A673 (cell line): ENCODE data around the gene CFI. TPM values are rescaled to one million over a fixed set of nuclear protein-coding genes. Genes with fewer than 3 reads are reported as not detected.
A peak's percentile ranks its signal among the peaks of the same experiment; 100 is the strongest.

Experiments used
- BruUV-seq: library from RNA; stranded (reverse); fragments of 400-500 nt; replicated peaks from 2 replicates; lab custom pipeline; 2021; lab: Mats Ljungman, UMichigan
- CTCF ChIA-PET: fragments of 300-600 bp; sonication (Branson Sonifier 250); formaldehyde crosslinking; loops from one replicate; lab custom pipeline; 2022; ENCODE audit warnings: antibody characterized with exemption; lab: Charles Lee
- POLR2A ChIA-PET: fragments of 300-600 bp; sonication (Branson Sonifier 250); formaldehyde crosslinking; loops from one replicate; lab custom pipeline; 2022; ENCODE audit warnings: antibody characterized with exemption; ENCODE audit not compliant: low non-redundant PET; lab: Charles Lee
- DNase-seq: peaks from one replicate; pipeline ENCODE4 v3.0.0-alpha.2; 2015; ENCODE audit warnings: low spot score
- H3K27ac ChIP-seq: fragments of 200-600 bp; sonication (generic); 2 replicates; pipeline ENCODE4 v1.5.1; 2016; ENCODE audit warnings: mixed run types, low read depth, mild to moderate bottlenecking, mixed read lengths, antibody characterized with exemption, low read length; ENCODE audit not compliant: poor library complexity, severe bottlenecking
- H3K27me3 ChIP-seq: fragments of 200-600 bp; sonication (generic); replicated peaks from 2 replicates; pipeline ENCODE4 v1.6.1; 2017; ENCODE audit warnings: mixed run types, low read depth, mild to moderate bottlenecking, mixed read lengths, antibody characterized with exemption, low read length; ENCODE audit not compliant: insufficient read depth, poor library complexity
- H3K36me3 ChIP-seq: fragments of 200-600 bp; sonication (generic); 2 replicates; pipeline ENCODE4 v1.6.1; 2016; ENCODE audit warnings: mixed run types, mild to moderate bottlenecking, mixed read lengths, antibody characterized with exemption, low read length; ENCODE audit not compliant: insufficient read depth, poor library complexity, severe bottlenecking
- H3K4me1 ChIP-seq: fragments of 200-600 bp; sonication (generic); 2 replicates; pipeline ENCODE4 v1.6.1; 2017; ENCODE audit warnings: mixed run types, mild to moderate bottlenecking, mixed read lengths, antibody characterized with exemption, low read length; ENCODE audit not compliant: insufficient read depth, poor library complexity, severe bottlenecking
- H3K4me3 ChIP-seq: fragments of 200-600 bp; sonication (generic); 2 replicates; pipeline ENCODE4 v1.5.1; 2016; ENCODE audit warnings: low read depth, mixed run types, mild to moderate bottlenecking, mixed read lengths, low read length; ENCODE audit not compliant: poor library complexity, severe bottlenecking
- H3K9me3 ChIP-seq: fragments of 200-600 bp; sonication (generic); 2 replicates; pipeline ENCODE4 v1.6.1; 2016; ENCODE audit warnings: mixed run types, low read depth, mild to moderate bottlenecking, mixed read lengths, antibody characterized with exemption, low read length; ENCODE audit not compliant: poor library complexity, severe bottlenecking
- EZH2 ChIP-seq: fragments of 200-600 bp; sonication (generic); IDR thresholded peaks from 2 replicates; pipeline ENCODE4 v1.6.1; 2017; ENCODE audit warnings: borderline replicate concordance, low read depth, mild to moderate bottlenecking, mixed read lengths, antibody characterized with exemption, low read length; ENCODE audit not compliant: poor library complexity, severe bottlenecking
- intact Hi-C: fragments of 100-400 bp; cut with micrococcal nuclease; formaldehyde crosslinking; loops from one replicate; pipeline ENCODE4 v1.10.0; 2022; ENCODE audit not compliant: unreplicated experiment
- total RNA-seq: library from RNA; stranded (reverse); gene quantifications from 2 replicates; pipeline ENCODE4 v1.2.3, GENCODE V29; 2021
- TF ChIP-seq, protein P1 (sequence below): fragments of 300-800, 200-600 bp; sonication (generic); conservative IDR thresholded peaks from 2 replicates; pipeline ENCODE4 v1.5.1; 2017; ENCODE audit warnings: low read depth, mild to moderate bottlenecking, antibody characterized with exemption, low read length, moderate library complexity, mixed read lengths

The CFI gene
- total RNA-seq, 1 experiment from 2014 or later: 0.86 TPM

GRCh38 chr4:109803924-109804571 is 2.2 kb upstream of the CFI start:
- no TSS peak for BruUV-seq
- peak; percentile 83 for DNase-seq
- Histone ChIP-seq H3K27ac (no peak overlapping the region), H3K4me1 (peaks cover 3% of the 10 kb centered on the region), H3K4me3 (no peak overlapping the region), H3K36me3 (no peaks in the 10 kb centered on the region), H3K27me3 (no peaks in the 10 kb centered on the region), H3K9me3 (no peaks in the 10 kb centered on the region)
- CTCF ChIA-PET: interaction anchor here (0.6 to 1.7 kb wide), 9 partner anchors 11 to 395 kb away, joined by 3 to 12 read pairs (median 5); partner anchors contain the start of genes CASP6, GAR1 and SEC24B
- intact Hi-C loops: loop anchor here (2.0 to 5.0 kb wide), 3 partner anchors 101 to 381 kb away; partner anchors contain the start of gene CASP6
- POLR2A ChIA-PET: no interaction called here
- no peak for TF ChIP-seq EZH2
- TF ChIP-seq, protein P1, sequence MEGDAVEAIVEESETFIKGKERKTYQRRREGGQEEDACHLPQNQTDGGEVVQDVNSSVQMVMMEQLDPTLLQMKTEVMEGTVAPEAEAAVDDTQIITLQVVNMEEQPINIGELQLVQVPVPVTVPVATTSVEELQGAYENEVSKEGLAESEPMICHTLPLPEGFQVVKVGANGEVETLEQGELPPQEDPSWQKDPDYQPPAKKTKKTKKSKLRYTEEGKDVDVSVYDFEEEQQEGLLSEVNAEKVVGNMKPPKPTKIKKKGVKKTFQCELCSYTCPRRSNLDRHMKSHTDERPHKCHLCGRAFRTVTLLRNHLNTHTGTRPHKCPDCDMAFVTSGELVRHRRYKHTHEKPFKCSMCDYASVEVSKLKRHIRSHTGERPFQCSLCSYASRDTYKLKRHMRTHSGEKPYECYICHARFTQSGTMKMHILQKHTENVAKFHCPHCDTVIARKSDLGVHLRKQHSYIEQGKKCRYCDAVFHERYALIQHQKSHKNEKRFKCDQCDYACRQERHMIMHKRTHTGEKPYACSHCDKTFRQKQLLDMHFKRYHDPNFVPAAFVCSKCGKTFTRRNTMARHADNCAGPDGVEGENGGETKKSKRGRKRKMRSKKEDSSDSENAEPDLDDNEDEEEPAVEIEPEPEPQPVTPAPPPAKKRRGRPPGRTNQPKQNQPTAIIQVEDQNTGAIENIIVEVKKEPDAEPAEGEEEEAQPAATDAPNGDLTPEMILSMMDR: peak; percentile 74

- no peaks in the 10 kb centered on the region for H3K9me3 ChIP-seq
- H3K27me3 ChIP-seq: no peaks in the 10 kb centered on the region
- TF ChIP-seq, protein P1: no peak
- no peak for TF ChIP-seq EZH2
- no peak overlapping the region for H3K4me3 ChIP-seq
- DNase-seq: no peak
- H3K36me3 ChIP-seq: no peaks in the 10 kb centered on the region
- CTCF ChIA-PET: interaction anchor here (1.1 kb wide), 1 partner anchor 374 kb away, joined by 3 read pairs; no protein-coding TSS in a partner anchor
- POLR2A ChIA-PET: no interaction called here
- intact Hi-C loops: loop anchor here (5.0 kb wide), 1 partner anchor 229 kb away; no protein-coding TSS in a partner anchor
- no TSS peak for BruUV-seq
- peaks cover 3% of the 10 kb centered on the region for H3K4me1 ChIP-seq
- no peak overlapping the region for H3K27ac ChIP-seq
These were observed 555 bp downstream of the CFI start for GRCh38 chr4:109801099-109801789.

DNA sequence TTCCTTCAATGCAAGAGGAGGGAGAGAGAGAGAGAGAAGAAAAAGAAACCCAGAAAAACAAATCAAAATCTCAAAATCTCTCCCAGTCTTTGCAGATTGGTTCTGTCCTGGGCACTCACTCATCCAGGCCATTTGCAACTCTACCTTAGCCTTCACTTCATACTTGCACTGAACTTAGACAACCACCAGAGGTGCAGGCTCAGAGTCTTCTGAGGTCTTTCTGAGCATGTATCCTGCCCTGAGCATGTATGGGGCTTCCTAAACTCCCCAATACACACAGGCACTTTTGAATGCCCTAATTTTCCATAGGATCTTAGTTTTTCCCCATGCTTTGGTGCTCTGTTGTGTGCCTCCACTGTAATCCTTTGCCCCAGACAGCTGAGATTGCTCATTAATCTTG is 2.9 kb downstream of the CFI start:
- H3K4me3 ChIP-seq: no peak overlapping the region
- H3K9me3 ChIP-seq: no peaks in the 10 kb centered on the region
- no peak for DNase-seq
- ChIA-PET POLR2A (no interaction called here), CTCF (no interaction called here)
- BruUV-seq: no TSS peak
- intact Hi-C loops: no loop called here
- H3K4me1 ChIP-seq: peaks cover 3% of the 10 kb centered on the region
- H3K27ac ChIP-seq: no peak overlapping the region
- no peaks in the 10 kb centered on the region for H3K27me3 ChIP-seq
- no peaks in the 10 kb centered on the region for H3K36me3 ChIP-seq
- TF ChIP-seq EZH2: no peak
- TF ChIP-seq, protein P1: no peak
